T47D (cell line): ENCODE measurements around the gene CFAP57.

Experiments used
- DNase-seq, 2 experiments: peaks; one replicate each; pipeline versions ENCODE4 v3.0.0 to v3.0.0-alpha.2; 2011 to 2012; ENCODE audit warnings: low read depth in 1 of 2, low spot score in 1 of 2
- JUND ChIP-seq: IDR thresholded peaks from 2 replicates; pipeline ENCODE4 v1.6.1; 2012; ENCODE audit warnings: low read depth
- in situ Hi-C: cut with HindIII; loops from 2 replicates; pipeline ENCODE4 v1.10.0; 2016; ENCODE audit warnings: low sequenced_read_pairs, low pct_unique_long_range_greater_than_20kb

Gene CFAP57

DNA sequence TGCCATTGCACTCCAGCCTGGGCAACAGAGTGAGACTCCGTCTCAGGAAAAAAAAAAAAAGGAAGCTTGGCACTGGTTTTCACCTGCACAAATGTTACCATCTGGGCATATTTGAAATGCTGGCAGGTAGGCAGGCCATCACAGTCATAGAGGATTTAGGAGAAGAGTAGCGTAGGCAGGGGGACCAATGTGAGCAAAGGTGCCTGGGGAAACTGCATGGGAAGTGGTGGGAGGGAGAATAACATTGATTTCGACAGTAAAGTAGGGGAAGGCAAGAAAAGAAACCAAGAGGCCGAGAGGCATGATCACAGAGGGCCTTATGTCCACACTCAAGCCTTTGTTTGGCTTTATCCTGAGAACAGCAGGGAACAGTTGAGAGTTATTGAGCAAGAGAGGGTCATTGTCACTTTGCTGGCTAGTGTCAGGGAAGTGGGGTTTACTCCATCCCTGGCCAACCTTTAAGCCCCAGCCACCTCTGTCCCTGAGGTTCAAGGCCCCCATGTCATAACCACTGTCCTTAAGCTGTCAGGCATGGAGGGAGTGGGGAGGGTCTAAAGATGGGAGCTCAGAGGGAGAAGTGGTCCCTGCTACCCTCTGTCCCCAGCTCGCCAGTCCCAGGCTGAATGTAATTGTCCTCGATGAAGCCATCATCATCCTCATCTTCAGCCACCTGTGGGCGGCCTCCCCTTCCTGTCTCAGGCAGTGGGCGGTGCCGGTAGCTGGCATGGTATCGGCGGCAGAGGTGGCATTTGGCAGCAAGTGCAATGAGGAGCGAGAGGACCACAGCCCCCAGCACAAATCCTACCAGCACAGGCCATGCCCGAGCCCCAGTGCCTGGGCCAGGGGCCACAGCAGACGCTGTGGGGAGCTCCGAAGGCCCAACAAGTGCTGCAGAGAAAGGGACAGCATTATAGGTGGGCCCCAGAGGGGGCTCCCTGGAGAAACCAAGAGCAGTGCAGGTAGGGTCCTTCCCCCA, 110.4 kb downstream of the CFAP57 start:
- in situ Hi-C loops: no loop called here
- no peak for DNase-seq
- TF ChIP-seq JUND: no peak

DNA sequence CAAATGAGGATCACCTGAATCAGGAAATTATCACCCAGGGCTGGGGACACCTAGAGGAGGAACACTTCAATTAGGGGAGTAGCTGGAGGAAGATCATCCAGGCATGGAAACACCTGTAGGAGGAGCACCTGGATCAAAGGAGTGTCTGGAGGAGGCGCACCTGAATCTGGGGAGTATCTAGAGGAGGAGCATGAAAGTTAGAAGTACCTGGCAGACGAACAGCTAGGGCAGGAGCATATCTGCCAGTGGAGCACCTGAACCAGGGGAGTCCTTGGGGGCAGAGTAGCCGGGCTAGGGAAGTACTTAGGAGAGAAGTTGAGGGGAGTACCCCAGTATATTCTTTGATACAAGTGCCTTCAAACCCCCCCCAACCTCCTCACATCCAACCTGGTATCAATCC, 111.9 kb downstream of the CFAP57 start:
- no peak for TF ChIP-seq JUND
- DNase-seq: no peak
- in situ Hi-C loops: no loop called here

DNA sequence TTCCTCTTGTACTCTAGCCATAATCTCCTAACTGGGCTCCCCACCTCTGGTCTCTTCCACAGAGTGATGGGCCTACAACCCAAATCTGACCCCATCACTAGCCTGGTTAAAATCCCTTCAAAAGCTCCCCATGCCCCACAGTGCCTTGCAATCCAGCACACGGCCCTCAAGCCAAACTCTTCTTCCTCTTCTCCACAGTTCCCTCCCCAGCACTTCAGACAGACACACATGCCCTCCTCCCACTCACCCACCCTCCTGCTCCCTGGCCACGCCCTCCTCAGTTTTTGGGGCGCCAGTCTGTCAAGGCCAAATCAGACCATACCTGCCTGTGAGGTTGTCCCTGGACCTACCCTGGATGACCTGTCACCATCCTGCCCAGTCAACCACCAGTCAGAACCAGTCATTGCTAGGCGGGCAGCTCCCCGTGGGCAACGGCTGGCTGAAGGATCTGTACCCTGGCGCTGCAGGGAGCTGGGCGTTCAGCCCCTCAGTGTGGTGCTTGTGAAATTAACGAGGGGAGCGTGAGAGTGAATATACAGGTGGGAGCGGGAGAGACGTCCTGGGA, 112.5 kb downstream of the CFAP57 start:
- DNase-seq: no peak
- no peak for TF ChIP-seq JUND
- in situ Hi-C loops: no loop called here

DNA sequence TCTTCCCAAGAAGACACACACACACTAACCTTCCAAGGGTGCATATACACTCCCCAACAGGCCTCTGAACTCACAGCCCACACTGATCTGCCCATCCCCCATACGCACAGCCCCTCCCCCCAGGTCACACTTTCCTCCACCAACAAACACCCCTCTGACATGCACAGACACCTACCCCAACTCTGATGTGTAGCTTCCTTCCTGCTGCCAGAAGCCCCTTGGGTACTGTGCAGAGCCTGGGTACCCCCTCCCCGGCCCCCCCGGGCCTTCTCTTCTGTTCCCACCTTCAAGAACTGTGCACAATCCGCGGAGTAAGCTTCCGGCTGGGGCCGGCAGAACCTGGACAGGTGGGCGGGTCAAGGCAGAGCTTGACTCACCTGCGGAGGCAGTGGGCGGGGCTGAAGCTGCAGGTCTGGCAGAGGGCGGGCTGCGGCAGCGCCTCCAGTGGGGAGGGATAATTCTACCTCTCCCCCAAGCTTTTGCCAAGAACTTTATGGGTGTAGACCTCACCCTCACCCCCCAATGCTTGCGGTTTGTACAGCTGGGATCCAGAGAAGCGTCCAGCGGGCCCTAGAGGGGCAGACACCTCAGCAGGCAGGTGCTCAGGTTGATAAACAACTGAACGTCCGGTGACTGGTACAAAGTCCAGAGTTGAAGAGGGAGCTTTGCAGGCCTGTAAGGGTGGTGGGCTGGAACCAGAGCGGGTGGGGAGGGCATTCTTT, 113.3 kb downstream of the CFAP57 start, which contains the start of gene C1orf210:
Gene C1orf210 (minus strand): TSS at position 313 of the 722 bp plus-strand sequence. CDS start 2,311 bp downstream, outside the sequence.
- in situ Hi-C loops: no loop called here
- DNase-seq: peak; percentile 83 to 91
- TF ChIP-seq JUND: no peak

DNA sequence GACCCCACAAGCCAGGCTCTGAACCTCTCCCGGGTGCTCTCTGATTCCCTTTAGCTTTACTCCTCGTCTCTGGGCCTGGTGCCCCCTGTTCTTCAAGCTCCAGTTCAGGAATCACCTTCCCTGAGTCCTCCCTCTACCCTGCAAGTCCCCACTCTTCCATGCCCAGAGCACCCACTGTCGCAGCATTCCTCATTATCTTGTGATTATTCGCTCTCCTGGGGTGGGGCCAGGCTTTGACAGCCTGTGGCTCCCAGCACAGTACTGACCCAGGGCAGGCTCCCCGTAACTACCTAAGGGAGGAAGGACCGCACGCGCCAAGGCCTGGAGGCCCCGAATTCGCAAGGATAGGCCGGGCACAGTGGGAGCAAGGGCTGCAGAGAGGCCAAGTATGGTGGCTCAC, 114.0 kb downstream of the CFAP57 start:
- DNase-seq: no peak
- in situ Hi-C loops: no loop called here
- no peak for TF ChIP-seq JUND

DNA sequence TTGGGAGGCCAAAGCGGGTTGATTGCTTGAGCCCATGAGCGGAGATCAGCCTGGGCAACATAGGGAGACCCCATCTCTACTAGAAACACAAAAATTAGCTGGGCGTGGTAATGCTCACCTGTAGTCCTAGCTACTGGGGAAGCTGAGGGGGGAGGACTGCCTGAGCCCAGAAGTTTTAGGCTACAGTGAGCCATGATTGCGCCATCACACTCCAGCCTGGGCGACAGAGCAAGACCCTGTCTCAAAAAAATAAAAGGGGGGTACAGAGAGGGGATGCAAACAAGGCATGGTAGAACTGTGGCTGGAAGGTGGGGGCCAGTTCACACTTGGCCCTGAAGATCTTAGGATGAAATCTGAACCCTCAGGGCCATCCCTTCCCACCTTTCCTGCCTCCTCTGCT, 114.4 kb downstream of the CFAP57 start:
- no peak for TF ChIP-seq JUND
- no peak for DNase-seq
- in situ Hi-C loops: no loop called here

DNA sequence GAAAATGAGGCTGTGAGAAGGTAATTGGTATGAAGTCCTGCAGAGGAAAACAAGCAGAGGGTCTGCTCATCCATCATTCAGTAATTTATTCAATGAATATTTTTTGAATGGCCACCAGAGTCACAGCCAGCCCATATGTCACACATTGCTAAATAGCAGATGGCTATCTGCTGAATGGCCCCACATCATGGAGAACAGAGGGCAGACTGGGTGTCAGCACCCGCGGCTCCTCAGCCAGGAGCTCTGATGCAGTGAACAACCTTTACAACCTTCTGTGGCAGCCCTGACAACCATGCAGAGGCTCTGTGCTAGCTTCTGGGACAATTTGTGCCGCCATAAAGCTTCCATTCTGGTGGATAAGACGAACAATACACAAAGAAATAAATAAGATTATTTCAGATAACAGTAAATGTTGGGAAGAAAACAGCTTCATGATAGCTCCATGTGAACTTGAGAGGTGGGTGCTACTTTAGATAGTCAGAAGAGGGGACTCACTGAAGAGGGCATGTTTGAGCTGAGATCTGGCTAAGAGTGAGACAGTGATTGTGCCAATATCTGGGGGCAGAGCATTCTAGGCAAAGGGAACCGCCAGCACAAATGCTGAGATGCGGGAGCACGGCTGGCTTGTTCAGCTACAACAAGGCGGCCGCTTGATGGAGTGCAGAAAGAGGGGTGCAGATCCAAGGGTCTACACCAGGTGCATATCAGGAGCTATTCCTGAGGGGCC, 116.1 kb downstream of the CFAP57 start:
- DNase-seq: no peak
- in situ Hi-C loops: no loop called here
- no peak for TF ChIP-seq JUND

DNA sequence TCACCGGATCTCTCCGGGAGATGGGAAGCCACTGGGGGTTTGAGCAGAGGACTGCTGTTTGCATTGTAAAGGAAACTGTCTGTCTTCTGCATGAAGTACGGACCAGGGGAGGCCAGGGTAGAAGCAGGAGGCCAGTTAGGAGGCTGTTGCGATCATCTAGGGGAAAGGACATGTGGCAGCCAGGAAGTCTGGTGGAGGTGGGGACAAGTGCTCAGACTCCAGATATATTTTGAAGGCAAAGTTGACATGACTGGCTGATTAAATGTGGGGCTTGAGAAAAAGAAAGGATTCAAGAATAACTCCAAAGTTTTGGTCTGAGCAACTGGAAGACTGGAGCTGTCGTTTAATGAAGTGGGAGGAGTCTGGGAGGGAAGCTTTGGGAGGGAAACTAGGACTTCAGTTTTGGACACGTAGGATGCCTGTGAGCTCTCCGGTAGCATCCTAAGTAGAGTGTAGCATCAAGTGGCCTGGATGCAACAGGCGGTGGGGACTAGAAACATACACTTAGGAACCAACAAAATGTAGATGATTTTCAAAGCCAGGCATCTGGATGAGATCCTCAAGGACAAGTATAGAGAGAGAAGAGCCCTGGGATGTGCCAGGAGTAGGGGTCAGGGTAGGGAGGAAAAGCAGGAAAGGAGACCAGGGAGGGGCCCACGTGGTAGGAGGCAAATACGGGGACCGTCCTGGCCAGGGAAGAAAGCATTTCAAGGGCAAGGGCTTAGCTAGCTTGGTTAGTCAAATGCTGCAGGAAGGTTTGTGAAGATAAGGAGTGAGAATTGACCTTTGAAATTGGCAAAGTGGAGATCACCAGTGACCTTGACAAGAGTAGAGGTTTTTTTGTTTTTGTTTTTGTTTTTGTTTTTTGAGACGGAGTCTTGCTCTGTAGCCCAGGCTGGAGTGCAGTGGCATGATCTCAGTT, 116.9 kb downstream of the CFAP57 start:
- TF ChIP-seq JUND: no peak
- no peak for DNase-seq
- in situ Hi-C loops: no loop called here

DNA sequence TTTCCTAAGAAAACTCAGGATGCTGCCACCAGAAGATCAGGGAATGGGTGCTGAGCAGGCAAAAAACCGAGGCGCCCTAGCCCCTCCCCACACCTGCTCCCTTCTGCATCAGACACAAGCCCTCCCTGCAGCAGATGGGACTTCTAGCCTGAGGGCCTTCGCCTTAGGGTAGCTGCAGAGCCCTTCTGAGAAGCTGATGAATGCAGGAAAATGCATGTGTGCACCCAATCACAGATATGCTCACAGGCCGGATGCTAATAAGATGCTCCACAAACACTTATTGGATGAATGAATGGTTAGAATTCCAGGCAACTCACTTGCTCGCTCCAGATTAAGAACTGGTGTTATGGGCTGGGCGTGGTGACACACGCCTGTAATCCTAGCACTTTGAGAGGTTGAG, 120.1 kb downstream of the CFAP57 start:
- in situ Hi-C loops: no loop called here
- DNase-seq: no peak
- TF ChIP-seq JUND: no peak

DNA sequence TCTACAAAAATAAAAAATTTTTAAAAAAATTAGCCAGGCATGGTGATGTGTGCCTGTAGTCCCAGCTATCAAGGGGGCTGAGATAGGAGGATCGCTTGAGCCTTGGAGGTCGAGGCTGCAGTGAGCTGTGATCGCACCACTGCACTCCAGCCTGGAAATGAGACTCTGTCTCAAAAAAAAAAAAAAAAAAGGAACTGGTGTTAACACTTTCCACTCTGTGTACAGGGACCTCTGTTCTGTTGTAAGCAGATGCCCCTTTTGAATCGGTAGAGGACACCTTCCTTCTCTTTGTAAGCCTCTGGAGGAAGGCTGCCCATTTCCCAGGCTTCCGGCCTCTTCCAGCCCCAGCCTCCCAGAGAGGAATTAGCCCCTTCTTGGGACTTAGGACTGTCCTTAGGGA, 120.5 kb downstream of the CFAP57 start:
- no peak for DNase-seq
- no peak for TF ChIP-seq JUND
- in situ Hi-C loops: no loop called here

DNA sequence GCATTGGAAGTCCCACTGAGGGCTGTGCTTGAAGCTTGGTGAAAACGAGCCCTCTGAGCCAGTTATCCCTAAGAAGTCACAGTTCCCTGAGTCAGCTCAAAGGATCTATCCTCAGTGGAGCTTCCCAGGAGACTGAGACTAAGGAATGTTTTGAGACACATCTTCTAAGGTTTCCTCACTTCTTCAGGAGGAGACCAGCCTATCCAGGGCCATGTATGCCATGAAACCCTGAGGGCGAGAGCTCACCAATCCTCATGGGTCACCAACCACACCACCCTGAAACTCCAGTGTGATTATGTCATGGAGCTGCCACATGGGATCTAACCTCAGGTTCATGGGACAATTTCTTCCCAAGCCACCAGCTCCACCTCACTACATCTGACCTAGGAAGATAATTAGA, 121.0 kb downstream of the CFAP57 start:
- no peak for TF ChIP-seq JUND
- in situ Hi-C loops: no loop called here
- DNase-seq: no peak
